Fibroblast of the aortic adventitia (primary cell): ENCODE measurements around the gene SORBS1. TPM values are rescaled to one million over a fixed set of nuclear protein-coding genes. Genes with fewer than 3 reads are reported as not detected.

Experiments used
- DNase-seq: peaks from one replicate; pipeline ENCODE4 v3.0.0-alpha.2; 2010; ENCODE audit warnings: low read depth
- H3K4me3 ChIP-seq: 2 replicates; pipeline ENCODE4 v1.5.1; 2011; ENCODE audit warnings: low read depth, mild to moderate bottlenecking, control low read depth, low read length, moderate library complexity
- total RNA-seq: library from RNA; depleted of rRNA; stranded (reverse); fragments of >200 nt; gene quantifications from 2 replicates; pipeline ENCODE4 v1.2.3, GENCODE V29; 2012; ENCODE audit warnings: low replicate concordance
- TF ChIP-seq, protein P1 (sequence below): IDR thresholded peaks from 2 replicates; pipeline ENCODE4 v1.5.1; 2011; ENCODE audit warnings: mild to moderate bottlenecking, low read length, control low read depth, inconsistent platforms; ENCODE audit not compliant: insufficient read depth

SORBS1 gene
- total RNA-seq, 1 donor = 0.36 TPM

DNA sequence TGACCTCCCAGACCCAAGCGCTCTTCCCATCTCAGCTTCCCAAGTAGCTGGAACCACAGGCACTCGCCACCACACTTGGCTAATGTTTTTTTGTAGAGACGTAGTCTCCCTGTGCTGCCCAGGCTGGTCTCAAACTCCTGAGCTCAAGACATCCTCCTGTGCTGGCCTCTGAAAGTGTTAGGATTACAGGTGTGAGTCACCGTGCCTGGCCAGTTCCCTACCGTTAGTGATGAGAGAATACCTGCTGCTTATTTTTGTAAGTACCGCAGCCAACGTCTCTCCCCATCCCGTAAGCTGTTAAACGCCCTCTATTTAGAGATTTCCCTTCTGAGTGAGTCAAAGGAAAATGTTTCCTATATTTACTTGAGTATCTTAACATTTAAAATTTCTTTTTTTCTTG is 231.9 kb downstream of the SORBS1 start:
- DNase-seq = no peak
- TF ChIP-seq, protein P1, sequence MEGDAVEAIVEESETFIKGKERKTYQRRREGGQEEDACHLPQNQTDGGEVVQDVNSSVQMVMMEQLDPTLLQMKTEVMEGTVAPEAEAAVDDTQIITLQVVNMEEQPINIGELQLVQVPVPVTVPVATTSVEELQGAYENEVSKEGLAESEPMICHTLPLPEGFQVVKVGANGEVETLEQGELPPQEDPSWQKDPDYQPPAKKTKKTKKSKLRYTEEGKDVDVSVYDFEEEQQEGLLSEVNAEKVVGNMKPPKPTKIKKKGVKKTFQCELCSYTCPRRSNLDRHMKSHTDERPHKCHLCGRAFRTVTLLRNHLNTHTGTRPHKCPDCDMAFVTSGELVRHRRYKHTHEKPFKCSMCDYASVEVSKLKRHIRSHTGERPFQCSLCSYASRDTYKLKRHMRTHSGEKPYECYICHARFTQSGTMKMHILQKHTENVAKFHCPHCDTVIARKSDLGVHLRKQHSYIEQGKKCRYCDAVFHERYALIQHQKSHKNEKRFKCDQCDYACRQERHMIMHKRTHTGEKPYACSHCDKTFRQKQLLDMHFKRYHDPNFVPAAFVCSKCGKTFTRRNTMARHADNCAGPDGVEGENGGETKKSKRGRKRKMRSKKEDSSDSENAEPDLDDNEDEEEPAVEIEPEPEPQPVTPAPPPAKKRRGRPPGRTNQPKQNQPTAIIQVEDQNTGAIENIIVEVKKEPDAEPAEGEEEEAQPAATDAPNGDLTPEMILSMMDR = no peak
- H3K4me3 ChIP-seq = no peak overlapping the region

DNA sequence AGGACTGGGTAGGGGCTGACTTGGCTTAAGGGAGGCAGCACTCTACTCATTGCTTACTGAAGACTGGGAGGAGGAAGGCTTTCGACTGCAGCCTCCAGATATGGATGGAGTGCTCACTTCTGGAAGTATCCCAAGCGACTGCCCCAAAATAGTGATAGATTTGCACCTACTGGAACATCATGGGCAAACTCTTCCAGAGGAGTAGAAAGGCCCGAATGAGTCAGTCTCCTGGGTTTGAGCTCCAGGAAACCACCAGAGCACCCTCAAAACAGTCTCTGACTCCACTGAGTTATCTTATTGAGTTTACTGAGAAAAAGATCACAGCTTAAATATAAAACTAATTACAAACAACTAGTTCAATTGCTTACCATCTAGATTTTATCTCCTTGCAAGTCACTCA is 233.2 kb downstream of the SORBS1 start:
- DNase-seq = no peak

DNA sequence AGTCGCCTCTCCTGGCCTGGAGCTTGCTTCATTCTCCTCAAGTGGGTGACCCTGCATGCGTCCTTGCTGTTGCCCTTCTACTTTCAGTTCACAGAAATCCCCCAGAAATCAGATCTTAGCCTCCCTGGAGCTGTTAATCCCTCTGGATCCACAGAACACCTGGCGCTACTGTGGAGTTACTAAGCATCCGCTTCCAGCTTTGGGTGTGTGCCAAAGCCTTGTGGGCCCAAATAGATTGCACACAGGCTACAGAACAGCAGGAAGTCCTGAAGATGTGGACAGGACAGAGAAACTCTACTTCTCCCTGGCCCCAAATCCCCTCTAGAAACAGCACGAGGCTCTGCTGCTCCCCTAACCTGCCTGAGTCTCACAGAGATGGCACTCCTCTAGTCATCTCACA is 233.8 kb downstream of the SORBS1 start:
- H3K4me3 ChIP-seq = no peak overlapping the region
- TF ChIP-seq, protein P1 = no peak
- DNase-seq = peak; percentile 20

More for the DNA sequence above, 233.2 kb downstream of the SORBS1 start:
- H3K4me3 ChIP-seq = no peak overlapping the region
- TF ChIP-seq, protein P1 = no peak

DNA sequence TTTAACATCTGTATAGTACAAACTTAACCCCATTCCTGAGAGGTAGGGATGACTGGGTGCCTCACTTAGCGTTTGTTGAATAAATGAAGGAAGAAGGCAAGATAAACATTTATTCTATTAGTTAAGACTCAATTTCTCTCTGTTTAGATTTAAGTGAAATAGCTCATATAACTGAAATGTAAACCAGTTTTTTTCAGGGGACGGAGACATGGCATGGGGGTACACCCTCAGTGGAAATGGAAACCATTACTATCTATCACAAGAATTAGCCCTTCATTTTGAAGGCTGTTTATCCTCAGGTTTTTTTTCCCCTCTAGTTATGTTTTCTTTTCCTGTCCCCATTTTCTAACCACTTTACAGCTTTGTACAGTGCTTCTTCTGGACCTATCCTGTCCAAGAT is 234.8 kb downstream of the SORBS1 start:
- H3K4me3 ChIP-seq = no peak overlapping the region
- DNase-seq = no peak
- TF ChIP-seq, protein P1 = no peak

DNA sequence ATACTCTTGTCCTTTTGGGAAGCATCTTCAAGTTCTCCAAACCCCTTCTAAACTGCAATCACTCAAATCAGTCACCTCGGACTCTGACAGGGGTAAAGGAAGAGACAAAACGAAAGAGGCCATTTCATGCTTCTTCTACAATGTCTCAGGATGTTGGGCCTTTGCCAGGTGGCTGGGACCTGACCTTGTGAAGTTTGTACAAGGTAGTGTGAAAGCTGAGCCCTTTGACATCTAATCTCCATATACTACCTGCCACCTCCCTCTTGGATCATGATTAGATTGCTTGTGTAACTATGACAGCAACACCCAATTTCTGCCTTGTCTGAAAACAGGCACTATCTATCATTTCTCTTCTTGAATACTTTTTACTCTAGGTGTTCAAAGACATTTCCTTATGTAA is 235.3 kb downstream of the SORBS1 start:
- no peak for DNase-seq
- TF ChIP-seq, protein P1 = no peak
- H3K4me3 ChIP-seq = no peak overlapping the region

DNA sequence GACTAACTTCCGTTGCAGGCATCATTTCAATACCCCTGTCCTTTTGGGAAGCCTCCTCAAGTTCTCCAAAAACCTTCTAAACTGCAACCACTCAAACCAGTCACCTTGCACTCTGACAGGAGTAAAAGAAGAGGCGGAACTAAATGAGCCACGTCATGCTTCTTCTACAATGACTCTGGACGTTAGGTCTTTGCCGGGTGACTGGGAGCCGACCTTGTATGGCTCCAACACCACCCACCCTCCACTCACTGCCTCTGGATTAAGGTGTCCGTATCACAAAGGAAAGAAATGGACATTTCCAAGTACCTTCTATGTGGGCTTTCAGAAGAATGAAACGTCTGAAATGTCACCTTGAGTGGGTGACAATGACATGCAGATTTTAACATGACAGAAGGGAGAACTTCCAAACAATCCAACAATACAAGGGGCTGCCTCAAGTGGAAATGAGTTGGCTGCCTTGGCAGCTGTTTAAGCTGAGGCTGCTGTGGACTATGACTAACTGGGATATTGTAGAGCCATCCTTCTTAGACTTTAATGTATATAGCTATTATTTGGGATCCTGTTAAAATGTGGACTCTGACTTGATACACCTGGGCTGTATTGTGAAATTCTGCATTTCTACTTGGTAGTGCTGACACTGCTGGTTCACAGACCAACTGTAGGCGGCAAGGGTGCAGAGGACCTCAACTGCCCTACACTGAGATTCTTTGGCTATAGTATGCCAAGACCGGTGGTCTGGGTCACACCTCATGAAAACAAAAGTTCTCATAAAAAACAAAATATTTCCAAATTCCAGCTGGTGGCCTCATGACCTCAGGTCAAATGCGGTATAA is 236.5 kb downstream of the SORBS1 start:
- TF ChIP-seq, protein P1 = no peak

More for the DNA sequence above, 236.5 kb downstream of the SORBS1 start:
- no peak for DNase-seq
- H3K4me3 ChIP-seq = no peak overlapping the region
